Osteoblast (primary cell): ENCODE measurements around the gene P3H2. TPM values are rescaled to one million over a fixed set of nuclear protein-coding genes. Genes with fewer than 3 reads are reported as not detected.

Source experiments
- DNase-seq: peaks from one replicate; pipeline ENCODE4 v3.0.0; 2011; ENCODE audit warnings: low spot score, mixed read lengths; ENCODE audit not compliant: insufficient read length; ENCODE audit errors: missing footprints
- H2AFZ ChIP-seq: 2 replicates; pipeline ENCODE4 v1.6.0; 2011; ENCODE audit warnings: mild to moderate bottlenecking, low read length
- H3K27ac ChIP-seq: 2 replicates; pipeline ENCODE4 v1.5.1; 2011; ENCODE audit warnings: mild to moderate bottlenecking, low read depth, low read length, moderate library complexity
- H3K27me3 ChIP-seq: 2 replicates; pipeline ENCODE4 v1.6.0; 2012; ENCODE audit warnings: mild to moderate bottlenecking, control low read depth, inconsistent platforms, low read length, moderate library complexity; ENCODE audit not compliant: insufficient read depth
- H3K36me3 ChIP-seq: 2 replicates; pipeline ENCODE4 v1.5.1; 2011; ENCODE audit warnings: mild to moderate bottlenecking, low read length, control low read depth, moderate library complexity; ENCODE audit not compliant: insufficient read depth
- H3K4me1 ChIP-seq: 2 replicates; pipeline ENCODE4 v1.5.1; 2011; ENCODE audit warnings: mild to moderate bottlenecking, low read length, control low read depth, moderate library complexity; ENCODE audit not compliant: insufficient read depth
- H3K4me2 ChIP-seq: 2 replicates; pipeline ENCODE4 v1.6.0; 2011; ENCODE audit warnings: mild to moderate bottlenecking, low read length; ENCODE audit not compliant: insufficient read depth
- H3K4me3 ChIP-seq: fragments of 200-600 bp; sonication (generic); 3 replicates; pipeline ENCODE4 v1.5.1; 2012; ENCODE audit warnings: mild to moderate bottlenecking, low read length, inconsistent platforms; ENCODE audit not compliant: insufficient read depth
- H3K79me2 ChIP-seq: 2 replicates; pipeline ENCODE4 v1.6.0; 2012; ENCODE audit warnings: mild to moderate bottlenecking, low read length, control low read depth, inconsistent platforms; ENCODE audit not compliant: insufficient read depth
- H3K9me3 ChIP-seq: 2 replicates; pipeline ENCODE4 v1.5.1; 2011; ENCODE audit warnings: low read depth, low read length, control low read depth
- H4K20me1 ChIP-seq: 2 replicates; pipeline ENCODE4 v1.6.0; 2012; ENCODE audit warnings: mild to moderate bottlenecking, low read length, control low read depth; ENCODE audit not compliant: insufficient read depth
- CTCF ChIP-seq: IDR thresholded peaks from 2 replicates; pipeline ENCODE4 v1.5.1; 2011; ENCODE audit warnings: mild to moderate bottlenecking, low read depth, low read length, moderate library complexity; ENCODE audit errors: extremely low read depth
- total RNA-seq: library from RNA; depleted of rRNA; stranded (reverse); fragments of >200 nt; gene quantifications from 2 replicates; pipeline ENCODE4 v1.2.3, GENCODE V29; 2012

Gene P3H2
- total RNA-seq, 1 donor, result 13.4 TPM

GRCh38 chr3:189945935-189946709 lies 174.6 kb downstream of the P3H2 start:
- Histone ChIP-seq H3K4me3 (no peak overlapping the region), H3K27me3 (no peaks in the 10 kb centered on the region), H2AFZ (no peak overlapping the region), H3K4me2 (no peak overlapping the region), H3K4me1 (peaks cover 18% of the 10 kb centered on the region), H3K27ac (no peak overlapping the region), H3K79me2 (no peaks in the 10 kb centered on the region), H3K9me3 (no peaks in the 10 kb centered on the region), H4K20me1 (no peaks in the 10 kb centered on the region), H3K36me3 (no peaks in the 10 kb centered on the region)
- no peak for DNase-seq
- TF ChIP-seq CTCF, result no peak

- no peaks in the 10 kb centered on the region for H3K36me3 ChIP-seq
- no peak overlapping the region for H3K4me2 ChIP-seq
- H3K9me3 ChIP-seq, result no peaks in the 10 kb centered on the region
- TF ChIP-seq CTCF, result no peak
- no peaks in the 10 kb centered on the region for H4K20me1 ChIP-seq
- no peaks in the 10 kb centered on the region for H3K79me2 ChIP-seq
- H2AFZ ChIP-seq, result no peak overlapping the region
- no peaks in the 10 kb centered on the region for H3K27me3 ChIP-seq
- H3K4me3 ChIP-seq, result no peak overlapping the region
- H3K27ac ChIP-seq, result no peak overlapping the region
- H3K4me1 ChIP-seq, result peaks cover 20% of the 10 kb centered on the region
- no peak for DNase-seq
These were observed 176.2 kb downstream of the P3H2 start for GRCh38 chr3:189944285-189945145.

- TF ChIP-seq CTCF, result no peak
- Histone ChIP-seq H3K4me3 (no peak overlapping the region), H4K20me1 (no peaks in the 10 kb centered on the region), H3K27me3 (no peaks in the 10 kb centered on the region), H3K79me2 (no peaks in the 10 kb centered on the region), H3K4me2 (no peak overlapping the region), H3K9me3 (no peaks in the 10 kb centered on the region), H3K36me3 (no peaks in the 10 kb centered on the region), H3K27ac (no peak overlapping the region), H2AFZ (no peak overlapping the region), H3K4me1 (peaks cover 24% of the 10 kb centered on the region)
- DNase-seq, result no peak
These were observed 177.7 kb downstream of the P3H2 start for GRCh38 chr3:189942948-189943347.

GRCh38 chr3:189941679-189942078 lies 179.0 kb downstream of the P3H2 start:
- peak; percentile 48 for DNase-seq
- no peaks in the 10 kb centered on the region for H3K36me3 ChIP-seq
- peaks cover 25% of the 10 kb centered on the region for H3K4me1 ChIP-seq
- H3K27ac ChIP-seq, result peak overlapping the region; percentile 44
- H3K4me3 ChIP-seq, result no peak overlapping the region
- H3K4me2 ChIP-seq, result no peak overlapping the region
- TF ChIP-seq CTCF, result no peak
- H2AFZ ChIP-seq, result peak overlapping the region; percentile 70
- no peaks in the 10 kb centered on the region for H3K79me2 ChIP-seq
- no peaks in the 10 kb centered on the region for H3K27me3 ChIP-seq
- H3K9me3 ChIP-seq, result no peaks in the 10 kb centered on the region
- no peaks in the 10 kb centered on the region for H4K20me1 ChIP-seq
